Inflammatory macrophage treated with lipopolysaccharide for 4 hours (primary cell): ENCODE measurements around the gene NDUFB8.

ENCODE experiments used
- DNase-seq: peaks from one replicate; pipeline ENCODE4 v3.0.0-alpha.2; 2020

NDUFB8 gene

GRCh38 chr10:100506596-100507356, 22.9 kb downstream of the NDUFB8 start:
- no peak for DNase-seq

GRCh38 chr10:100505164-100505563, 24.5 kb downstream of the NDUFB8 start:
- DNase-seq: no peak

DNA sequence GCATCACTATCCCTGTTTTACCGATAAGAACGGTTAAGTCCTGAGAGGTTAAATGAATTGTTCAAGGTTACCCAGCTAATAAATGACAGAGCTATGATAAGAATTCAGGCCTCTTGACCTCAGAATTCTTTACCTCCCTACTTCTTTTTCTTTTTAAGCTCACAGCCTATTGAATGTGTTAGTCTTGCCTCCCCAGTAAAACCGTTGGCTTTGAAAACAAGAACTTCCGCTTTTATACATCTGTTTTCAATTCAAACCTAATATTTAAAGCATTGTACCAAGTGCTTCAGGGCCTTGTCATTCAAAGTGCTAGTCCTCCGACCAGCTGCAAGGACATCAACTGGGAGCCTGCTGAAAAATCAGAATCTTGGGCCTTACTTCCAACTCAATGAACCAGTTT, 25.6 kb downstream of the NDUFB8 start:
- DNase-seq: no peak

DNA sequence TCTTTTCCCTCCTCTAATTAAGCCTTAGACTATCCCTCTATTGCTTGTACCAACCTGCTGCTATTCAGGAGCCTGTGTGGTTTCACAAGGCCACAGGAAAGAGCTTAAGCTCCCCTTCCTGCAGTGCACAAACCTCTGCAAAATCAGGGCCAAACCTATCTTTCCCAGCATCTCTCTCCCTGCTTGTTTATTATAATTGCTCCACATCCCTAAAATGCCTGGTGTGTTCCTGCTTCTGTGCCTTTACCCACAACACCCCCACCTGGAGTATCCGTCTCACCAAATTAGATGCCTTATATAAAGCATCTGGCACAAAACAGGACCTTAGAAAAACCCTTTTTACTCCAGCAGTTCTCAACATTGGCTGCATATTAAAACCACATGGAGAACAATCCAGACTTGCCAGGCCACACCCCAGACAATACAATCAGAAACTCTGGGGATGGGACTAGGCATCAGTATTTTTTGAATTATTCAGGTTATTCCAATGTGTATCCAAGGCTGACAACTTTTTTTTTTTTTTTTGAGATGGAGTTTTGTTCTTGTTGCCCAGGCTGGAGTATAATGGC, 26.7 kb downstream of the NDUFB8 start:
- DNase-seq: no peak

DNA sequence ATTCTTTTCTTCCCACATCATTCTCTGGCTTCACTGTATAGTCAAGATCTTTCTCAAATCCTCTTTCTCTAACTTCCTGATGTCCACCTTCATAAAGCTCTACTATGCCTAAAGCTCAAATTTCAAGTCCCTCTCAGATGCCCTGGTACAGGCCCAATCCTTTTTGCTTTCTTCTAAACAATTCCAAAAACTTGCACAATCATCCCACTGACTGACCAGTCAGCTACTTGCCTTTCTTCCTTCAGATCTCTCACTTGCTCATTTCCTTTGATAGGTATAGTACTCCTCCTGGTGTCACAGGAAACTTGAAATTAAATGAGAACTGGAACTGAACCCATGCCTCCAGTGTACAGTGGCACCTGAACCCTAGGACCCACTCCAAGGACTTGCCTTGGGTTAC, 28.2 kb downstream of the NDUFB8 start:
- no peak for DNase-seq

DNA sequence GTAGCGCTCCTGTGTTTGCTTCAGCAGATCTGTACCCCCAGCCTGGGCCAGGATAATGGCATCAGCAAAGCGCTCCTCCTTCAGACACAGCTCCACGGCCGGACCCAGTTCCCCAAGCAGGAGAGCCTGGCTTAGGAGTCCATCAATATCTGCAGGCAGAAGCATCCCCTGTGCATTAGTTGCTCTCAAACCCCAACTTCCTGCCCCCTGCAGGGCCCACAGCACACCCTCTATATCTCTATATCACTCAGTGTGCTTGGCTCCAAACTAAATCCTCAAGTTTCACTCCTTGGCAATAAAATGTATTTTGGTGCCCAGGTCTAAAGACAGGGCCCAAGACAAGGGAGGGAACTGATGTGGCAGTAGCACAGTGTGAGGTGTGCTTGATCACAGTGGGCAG, 31.6 kb downstream of the NDUFB8 start:
- DNase-seq: no peak

DNA sequence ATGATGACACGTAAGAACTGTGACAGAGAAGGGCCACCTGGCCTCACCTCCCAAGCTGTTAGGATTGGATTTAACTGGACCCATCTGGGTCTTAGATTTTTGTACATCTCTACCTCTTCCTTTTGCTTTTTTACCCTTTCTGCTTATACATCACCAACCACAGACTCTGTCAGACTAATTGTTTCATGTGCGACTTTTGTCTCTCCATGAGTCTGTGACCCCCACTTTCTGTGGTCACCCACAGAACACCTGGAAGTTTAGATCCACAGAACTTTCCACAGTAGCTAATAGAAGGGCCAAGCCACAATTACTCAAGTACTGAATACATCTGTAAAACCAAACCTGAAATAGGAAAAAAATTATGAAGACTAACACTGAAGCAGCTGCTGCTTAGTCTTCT, 33.1 kb downstream of the NDUFB8 start:
- DNase-seq: no peak

- DNase-seq: no peak
Measured at GRCh38 chr10:100490531-100490930, 39.1 kb downstream of the NDUFB8 start.

GRCh38 chr10:100489396-100489795, 40.3 kb downstream of the NDUFB8 start:
- DNase-seq: peak; percentile 79

DNA sequence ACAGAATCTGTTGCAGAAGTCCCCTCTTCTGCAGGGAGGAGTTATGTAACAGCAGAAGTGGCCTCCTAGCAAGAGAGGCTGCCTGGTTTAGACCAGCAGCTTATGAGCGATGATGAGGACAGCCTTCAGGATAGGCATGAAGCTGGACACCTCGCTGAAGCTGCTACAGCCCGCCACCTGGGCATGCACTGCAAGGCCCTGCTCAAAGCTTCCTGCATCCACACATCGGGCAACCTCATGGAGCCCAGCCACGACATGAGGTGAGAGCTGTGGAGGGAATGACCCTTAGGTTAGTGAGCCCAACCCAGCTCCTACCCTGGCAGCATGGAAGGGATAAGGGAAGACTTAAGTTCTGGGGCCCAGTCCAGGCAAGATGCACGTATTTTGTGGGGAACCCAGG, 42.1 kb downstream of the NDUFB8 start:
- no peak for DNase-seq

- no peak for DNase-seq
Measured at GRCh38 chr10:100485801-100486495, 43.7 kb downstream of the NDUFB8 start.

- no peak for DNase-seq
Measured at GRCh38 chr10:100485366-100485765, 44.3 kb downstream of the NDUFB8 start.

DNA sequence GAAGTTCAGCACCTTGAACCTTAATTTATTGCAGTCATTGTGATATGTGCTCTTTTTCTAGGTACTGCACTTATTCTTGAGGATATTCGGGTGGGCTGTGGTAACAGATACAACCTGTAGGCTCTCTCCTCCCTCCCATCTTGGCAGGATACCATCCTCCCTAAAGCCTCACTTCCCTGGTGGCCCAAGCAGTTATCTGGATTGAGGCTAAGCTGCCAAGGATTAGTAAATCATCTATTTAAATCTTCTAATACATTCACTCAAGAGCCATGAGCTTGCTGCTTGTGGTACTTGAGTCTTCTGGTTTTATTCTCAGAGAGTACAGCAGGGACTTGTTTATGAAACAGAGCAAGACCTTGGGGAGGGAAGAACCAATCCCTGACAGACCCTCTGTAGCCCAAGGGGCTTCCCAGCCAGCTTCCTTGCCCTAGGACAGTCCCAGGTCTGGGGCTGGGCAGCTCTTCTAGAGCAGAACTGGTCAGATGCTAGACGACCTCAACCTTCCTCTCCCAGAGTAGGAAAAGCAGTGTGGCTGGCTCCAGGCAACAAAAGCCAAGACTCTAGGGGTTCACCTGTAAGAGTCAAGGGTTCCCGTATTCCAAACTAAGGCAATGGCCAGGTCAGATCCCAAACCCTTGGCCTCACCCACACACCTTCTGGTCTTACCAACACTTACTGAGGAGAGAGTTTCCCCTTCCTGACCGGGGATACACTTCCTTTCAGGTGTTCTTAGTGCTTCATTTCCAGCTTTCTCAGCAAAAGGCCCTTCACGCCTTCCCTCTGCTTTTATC, 45.6 kb downstream of the NDUFB8 start:
- no peak for DNase-seq

GRCh38 chr10:100482834-100483185, 46.9 kb downstream of the NDUFB8 start:
- DNase-seq: no peak

DNA sequence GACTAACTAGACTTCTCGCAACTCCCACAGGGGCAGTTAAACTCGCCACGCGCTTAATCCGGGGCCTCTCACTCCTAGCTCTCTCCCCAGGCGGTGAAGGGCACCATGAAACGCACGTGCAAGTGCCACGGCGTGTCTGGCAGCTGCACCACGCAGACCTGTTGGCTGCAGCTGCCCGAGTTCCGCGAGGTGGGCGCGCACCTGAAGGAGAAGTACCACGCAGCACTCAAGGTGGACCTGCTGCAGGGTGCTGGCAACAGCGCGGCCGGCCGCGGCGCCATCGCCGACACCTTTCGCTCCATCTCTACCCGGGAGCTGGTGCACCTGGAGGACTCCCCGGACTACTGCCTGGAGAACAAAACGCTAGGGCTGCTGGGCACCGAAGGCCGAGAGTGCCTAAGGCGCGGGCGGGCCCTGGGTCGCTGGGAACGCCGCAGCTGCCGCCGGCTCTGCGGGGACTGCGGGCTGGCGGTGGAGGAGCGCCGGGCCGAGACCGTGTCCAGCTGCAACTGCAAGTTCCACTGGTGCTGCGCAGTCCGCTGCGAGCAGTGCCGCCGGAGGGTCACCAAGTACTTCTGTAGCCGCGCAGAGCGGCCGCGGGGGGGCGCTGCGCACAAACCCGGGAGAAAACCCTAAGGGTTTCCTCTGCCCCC, 47.4 kb downstream of the NDUFB8 start:
- peak; percentile 72 for DNase-seq

- peak; percentile 88 for DNase-seq
Measured at GRCh38 chr10:100481462-100482081, 48.1 kb downstream of the NDUFB8 start.

DNA sequence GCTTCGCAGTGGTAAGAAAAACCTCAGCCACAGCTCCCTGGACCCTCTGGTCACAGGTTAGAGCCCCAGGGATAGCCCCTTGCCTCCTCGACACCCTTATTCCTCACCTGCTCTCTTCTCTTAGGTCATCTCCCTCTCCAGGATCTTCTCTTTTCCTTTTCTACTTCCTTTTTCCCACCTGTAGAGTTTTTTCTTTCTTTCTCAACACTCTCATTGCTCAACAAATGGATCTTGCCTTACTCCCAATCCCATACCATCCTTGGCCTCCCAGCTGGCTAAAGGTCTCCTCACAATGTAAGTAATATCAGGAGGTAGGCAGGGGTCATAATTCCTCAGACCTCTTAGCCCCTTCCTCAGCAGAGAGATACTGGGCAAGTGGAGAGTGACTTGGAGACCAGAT, 49.7 kb downstream of the NDUFB8 start:
- no peak for DNase-seq

GRCh38 chr10:100479037-100479436, 50.6 kb downstream of the NDUFB8 start:
- no peak for DNase-seq

DNA sequence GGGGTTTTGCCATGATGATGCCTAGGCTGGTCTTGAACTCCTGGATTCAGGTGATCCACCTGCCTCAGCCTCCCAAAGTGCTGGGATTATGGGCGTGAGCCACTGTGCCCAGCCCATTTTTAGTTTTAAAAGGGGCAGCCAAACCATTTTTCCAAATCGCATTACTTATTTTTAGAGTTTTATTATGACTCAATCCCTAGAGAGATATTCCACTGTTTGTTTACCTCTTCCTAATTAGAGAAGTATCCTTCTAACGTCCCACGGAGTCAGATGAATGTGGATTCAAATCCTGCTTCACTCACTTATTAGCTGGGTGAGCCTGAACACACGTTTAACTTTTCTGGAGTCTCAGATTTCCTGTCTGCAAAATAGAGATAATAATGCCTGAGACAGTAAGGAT, 51.7 kb downstream of the NDUFB8 start:
- DNase-seq: no peak
